ENCODE measurements around the gene KATNBL1. TPM values are rescaled to one million over a fixed set of nuclear protein-coding genes. Genes with fewer than 3 reads are reported as not detected.
"Not testable (repeated sequence)": the region's sequence is repeated elsewhere in the genome, so short reads cannot be mapped to it uniquely, and the experiment has no call there.

KATNBL1 gene
- total RNA-seq, 2 experiments from 2014 or later = 36.2 to 37.0 TPM

GRCh38 chr15:34217587-34218225, 7.8 kb upstream of the KATNBL1 start:
- H3K9me3 Mint-ChIP-seq = no peaks in the 10 kb centered on the region
- H3K27me3 Mint-ChIP-seq = no peaks in the 10 kb centered on the region
- no peak overlapping the region for H3K4me3 Mint-ChIP-seq
- H3K27ac Mint-ChIP-seq = no peak overlapping the region
- no peak for DNase-seq
- H3K4me1 Mint-ChIP-seq = no peaks in the 10 kb centered on the region
- no peaks in the 10 kb centered on the region for H3K36me3 Mint-ChIP-seq

DNA sequence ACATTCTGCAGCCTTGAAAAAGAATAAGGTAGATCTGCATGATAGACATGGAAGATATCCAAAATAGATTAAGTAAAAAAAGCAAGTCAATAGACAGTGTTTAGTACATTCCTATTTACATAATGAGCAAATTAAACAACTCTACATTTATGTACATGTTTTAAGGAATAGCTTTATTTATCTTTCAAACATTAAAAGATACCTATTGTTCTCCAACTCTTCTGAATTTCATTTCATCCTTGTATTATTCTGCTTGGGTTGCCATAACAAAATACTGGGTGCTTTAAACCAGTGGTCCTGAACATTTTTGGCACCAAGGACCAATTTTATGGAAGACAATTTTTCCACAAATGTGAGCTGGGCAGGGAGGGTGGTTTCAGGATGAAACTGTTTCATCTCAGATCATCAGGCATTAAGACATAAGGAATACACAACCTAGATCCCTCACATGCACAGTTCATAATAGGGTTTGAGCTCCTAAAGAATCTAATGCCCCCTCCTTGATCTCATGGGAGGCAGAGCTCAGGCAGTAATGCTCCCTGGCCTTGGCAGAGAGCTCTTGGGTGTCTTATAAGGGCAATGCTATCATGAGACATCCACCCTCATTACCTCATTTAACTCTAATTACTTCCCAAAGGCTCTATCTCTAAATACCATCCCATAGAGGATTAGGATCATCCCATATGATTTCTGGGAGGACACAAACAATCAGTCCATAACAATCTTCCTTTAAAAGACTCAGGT, 6.8 kb upstream of the KATNBL1 start:
- Mint-ChIP-seq H3K27me3 (no peaks in the 10 kb centered on the region), H3K27ac (no peak overlapping the region), H3K36me3 (no peaks in the 10 kb centered on the region), H3K4me3 (no peak overlapping the region), H3K4me1 (no peaks in the 10 kb centered on the region), H3K9me3 (no peaks in the 10 kb centered on the region)
- DNase-seq = no peak

DNA sequence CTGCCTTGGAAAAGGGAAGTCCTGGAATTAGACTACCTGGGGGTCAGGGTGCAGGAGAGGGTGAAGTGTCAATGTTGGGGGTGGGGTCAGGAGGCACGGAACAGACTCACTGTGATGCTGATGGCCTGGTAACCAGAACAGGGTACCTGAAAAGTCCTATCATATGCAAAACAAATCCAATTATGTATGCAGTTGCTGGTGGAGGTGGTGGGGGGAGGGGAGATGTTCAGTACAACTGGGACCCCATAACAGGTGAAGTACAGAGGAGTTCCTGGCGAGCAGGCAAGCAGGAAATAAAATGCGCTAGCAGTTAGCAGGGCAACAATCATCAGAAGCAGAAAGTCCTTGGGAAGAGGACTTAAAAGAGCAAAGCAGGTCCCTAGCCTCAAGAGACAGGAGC, 4.2 kb upstream of the KATNBL1 start:
- Mint-ChIP-seq H3K27ac (no peak overlapping the region), H3K4me3 (no peak overlapping the region), H3K4me1 (no peaks in the 10 kb centered on the region), H3K36me3 (no peaks in the 10 kb centered on the region), H3K9me3 (no peaks in the 10 kb centered on the region), H3K27me3 (no peaks in the 10 kb centered on the region)
- DNase-seq = no peak

GRCh38 chr15:34213690-34214089, 3.8 kb upstream of the KATNBL1 start:
- Mint-ChIP-seq H3K27ac (no peak overlapping the region), H3K27me3 (no peaks in the 10 kb centered on the region), H3K36me3 (no peaks in the 10 kb centered on the region), H3K9me3 (no peaks in the 10 kb centered on the region), H3K4me3 (no peak overlapping the region), H3K4me1 (peaks cover 2% of the 10 kb centered on the region)
- no peak for DNase-seq

DNA sequence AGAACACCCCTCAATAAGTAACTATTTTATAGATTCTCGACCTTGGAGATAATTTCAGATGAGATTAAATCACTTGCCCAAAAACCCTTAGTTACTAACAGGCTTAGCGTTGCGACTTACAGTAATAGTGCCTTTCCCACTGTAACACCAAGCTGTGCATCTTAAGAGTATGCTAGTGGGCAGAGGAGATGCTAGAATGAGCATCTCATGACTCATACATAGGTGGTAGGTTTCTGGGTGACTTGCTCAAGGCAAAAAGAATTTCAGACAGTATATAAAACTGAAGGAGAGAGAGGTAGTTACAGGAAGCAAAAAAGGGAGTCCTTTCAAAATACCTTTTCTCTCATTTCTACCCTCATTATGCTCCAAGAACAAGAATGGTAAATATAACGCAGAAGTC, 3.9 kb downstream of the KATNBL1 start:
- Mint-ChIP-seq H3K9me3 (no peaks in the 10 kb centered on the region), H3K36me3 (peaks cover 17% of the 10 kb centered on the region), H3K27ac (no peak overlapping the region), H3K27me3 (no peaks in the 10 kb centered on the region), H3K4me3 (no peak overlapping the region), H3K4me1 (peaks cover 28% of the 10 kb centered on the region)
- no peak for DNase-seq

DNA sequence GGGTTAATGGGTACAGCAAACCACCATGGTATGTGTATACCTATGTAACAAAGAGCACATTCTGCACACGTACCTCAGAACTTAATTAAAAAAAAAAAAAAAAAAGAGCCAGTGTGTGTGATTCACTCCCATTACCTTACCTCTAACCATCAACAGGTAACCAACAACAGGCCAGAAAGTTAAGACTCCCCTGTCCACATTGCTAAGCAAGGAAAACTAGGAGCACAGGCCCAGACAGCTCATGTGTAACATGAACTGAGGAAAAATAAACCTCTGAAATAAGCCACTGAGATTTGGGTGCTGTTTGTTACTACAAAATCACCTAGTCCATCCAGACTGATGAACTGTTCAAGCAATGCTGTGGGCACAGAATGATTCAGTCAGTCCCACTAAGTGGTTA, 6.0 kb downstream of the KATNBL1 start:
- no peak for DNase-seq
- Mint-ChIP-seq H3K9me3 (no peaks in the 10 kb centered on the region), H3K36me3 (peaks cover 33% of the 10 kb centered on the region), H3K27ac (no peak overlapping the region), H3K4me1 (peaks cover 33% of the 10 kb centered on the region), H3K27me3 (no peaks in the 10 kb centered on the region), H3K4me3 (no peak overlapping the region)

DNA sequence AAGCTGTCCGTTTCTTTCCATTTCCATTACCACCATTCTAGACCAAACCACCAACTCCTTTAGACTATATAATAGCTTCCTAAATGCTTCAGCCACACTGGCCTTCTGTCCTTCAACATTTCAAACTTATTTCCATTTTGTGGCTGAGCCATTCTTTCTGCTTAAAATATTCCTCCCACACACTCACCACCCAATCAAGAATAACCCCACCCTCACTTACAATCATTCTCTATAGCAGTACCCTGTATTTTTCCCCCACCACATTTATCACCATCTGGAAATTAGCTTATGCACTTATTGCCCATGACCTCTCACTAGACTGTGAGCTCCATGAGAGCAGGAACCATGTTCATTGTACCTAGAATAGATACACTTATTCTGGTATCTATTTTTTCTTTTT, 6.6 kb downstream of the KATNBL1 start:
- no peak overlapping the region for H3K4me3 Mint-ChIP-seq
- H3K27me3 Mint-ChIP-seq = no peaks in the 10 kb centered on the region
- H3K27ac Mint-ChIP-seq = no peak overlapping the region
- H3K36me3 Mint-ChIP-seq = peaks cover 33% of the 10 kb centered on the region
- no peak for DNase-seq
- no peaks in the 10 kb centered on the region for H3K9me3 Mint-ChIP-seq
- H3K4me1 Mint-ChIP-seq = peaks cover 29% of the 10 kb centered on the region

- H3K9me3 Mint-ChIP-seq, H3K36me3 Mint-ChIP-seq, H3K27ac Mint-ChIP-seq, DNase-seq, H3K27me3 Mint-ChIP-seq, H3K4me1 Mint-ChIP-seq, H3K4me3 Mint-ChIP-seq: not testable (repeated sequence)
These were observed 16.6 kb downstream of the KATNBL1 start for GRCh38 chr15:34193272-34193671.

DNA sequence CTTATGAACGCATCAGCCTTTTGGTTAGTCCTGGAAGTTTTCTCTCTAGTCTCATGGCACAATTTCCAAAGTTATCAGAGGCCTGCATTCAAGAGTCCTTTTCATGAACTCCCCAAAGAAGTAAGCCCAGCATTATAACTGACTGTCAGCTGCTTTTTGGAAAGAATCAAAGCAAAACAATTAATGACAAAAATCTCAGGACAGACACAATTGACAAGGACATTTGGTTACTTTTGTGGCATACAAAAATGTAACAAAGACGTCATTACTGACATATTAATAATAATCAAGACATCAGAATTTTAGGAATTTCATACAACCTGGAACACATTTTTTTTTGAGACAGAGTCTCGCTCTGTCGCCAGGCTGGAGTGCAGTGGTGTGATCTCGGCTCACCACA, 21.2 kb downstream of the KATNBL1 start:
- Mint-ChIP-seq H3K27ac (no peak overlapping the region), H3K4me3 (no peak overlapping the region), H3K27me3 (no peaks in the 10 kb centered on the region), H3K4me1 (peaks cover 9% of the 10 kb centered on the region), H3K36me3 (peaks cover 10% of the 10 kb centered on the region), H3K9me3 (no peaks in the 10 kb centered on the region)
- no peak for DNase-seq

- Mint-ChIP-seq H3K4me1 (peaks cover 9% of the 10 kb centered on the region), H3K27me3 (no peaks in the 10 kb centered on the region), H3K27ac (no peak overlapping the region), H3K4me3 (no peak overlapping the region), H3K9me3 (no peaks in the 10 kb centered on the region), H3K36me3 (peaks cover 10% of the 10 kb centered on the region)
- DNase-seq = no peak
These were observed 24.2 kb downstream of the KATNBL1 start for GRCh38 chr15:34185666-34186065.

DNA sequence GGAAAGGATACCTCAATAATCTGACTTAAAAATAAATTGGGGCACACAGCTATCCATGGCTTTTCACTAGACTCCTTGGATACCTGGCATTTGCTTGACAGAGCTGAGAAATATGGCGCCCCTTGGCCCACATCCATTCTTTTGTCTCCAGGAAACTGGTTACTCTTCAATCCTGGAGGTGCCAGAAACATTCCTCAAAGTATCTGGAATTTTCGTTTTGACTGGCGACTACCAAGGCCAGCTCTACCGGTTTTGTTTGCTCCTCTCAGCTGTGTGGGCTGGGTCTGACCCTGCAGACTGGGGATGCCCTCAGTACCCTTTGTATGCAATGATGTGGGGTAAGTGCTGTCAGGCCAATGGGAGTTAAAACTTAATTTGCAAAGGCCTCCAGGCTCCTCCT, 27.0 kb downstream of the KATNBL1 start:
- Mint-ChIP-seq H3K36me3 (peaks cover 17% of the 10 kb centered on the region), H3K27ac (no peak overlapping the region), H3K4me1 (peaks cover 9% of the 10 kb centered on the region), H3K9me3 (no peaks in the 10 kb centered on the region), H3K4me3 (no peak overlapping the region), H3K27me3 (no peaks in the 10 kb centered on the region)
- DNase-seq = no peak

GRCh38 chr15:34179234-34179633, 30.7 kb downstream of the KATNBL1 start:
- Mint-ChIP-seq H3K9me3 (peaks cover 6% of the 10 kb centered on the region), H3K27me3 (no peaks in the 10 kb centered on the region), H3K4me1 (peaks cover 7% of the 10 kb centered on the region), H3K36me3 (peaks cover 25% of the 10 kb centered on the region), H3K27ac (no peak overlapping the region), H3K4me3 (no peak overlapping the region)
- DNase-seq = no peak

DNA sequence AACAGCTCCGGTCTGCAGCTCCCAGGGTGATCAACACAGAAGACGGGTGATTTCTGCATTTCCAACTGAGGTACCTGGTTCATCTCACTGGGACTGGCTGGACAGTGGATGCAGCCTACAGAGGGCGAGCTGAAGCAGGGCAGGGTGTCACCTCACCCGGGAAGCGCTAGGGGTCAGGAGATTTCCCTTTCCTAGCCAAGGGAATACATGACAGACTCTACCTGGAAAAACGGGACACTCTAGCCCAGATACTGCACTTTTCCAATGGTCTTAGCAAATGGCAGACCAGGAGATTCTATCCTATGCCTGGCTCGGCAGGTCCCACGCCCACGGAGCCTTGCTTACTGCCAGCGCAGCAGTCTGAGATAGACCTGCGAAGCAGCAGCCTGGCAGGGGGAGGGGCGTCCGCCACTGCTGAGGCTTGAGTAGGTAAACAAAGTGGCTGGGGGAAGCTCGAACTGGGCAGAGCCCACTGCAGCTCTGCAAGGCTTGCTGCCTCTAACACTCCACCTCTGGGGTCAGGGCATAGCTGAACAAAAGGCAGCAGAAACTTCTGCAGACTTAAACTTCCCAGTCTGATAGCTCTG, 43.8 kb downstream of the KATNBL1 start:
- not testable (repeated sequence) for H3K4me1 Mint-ChIP-seq, H3K4me3 Mint-ChIP-seq, H3K27ac Mint-ChIP-seq, H3K27me3 Mint-ChIP-seq, DNase-seq
- Mint-ChIP-seq H3K9me3 (peaks cover 23% of the 10 kb centered on the region), H3K36me3 (peaks cover 76% of the 10 kb centered on the region)

DNA sequence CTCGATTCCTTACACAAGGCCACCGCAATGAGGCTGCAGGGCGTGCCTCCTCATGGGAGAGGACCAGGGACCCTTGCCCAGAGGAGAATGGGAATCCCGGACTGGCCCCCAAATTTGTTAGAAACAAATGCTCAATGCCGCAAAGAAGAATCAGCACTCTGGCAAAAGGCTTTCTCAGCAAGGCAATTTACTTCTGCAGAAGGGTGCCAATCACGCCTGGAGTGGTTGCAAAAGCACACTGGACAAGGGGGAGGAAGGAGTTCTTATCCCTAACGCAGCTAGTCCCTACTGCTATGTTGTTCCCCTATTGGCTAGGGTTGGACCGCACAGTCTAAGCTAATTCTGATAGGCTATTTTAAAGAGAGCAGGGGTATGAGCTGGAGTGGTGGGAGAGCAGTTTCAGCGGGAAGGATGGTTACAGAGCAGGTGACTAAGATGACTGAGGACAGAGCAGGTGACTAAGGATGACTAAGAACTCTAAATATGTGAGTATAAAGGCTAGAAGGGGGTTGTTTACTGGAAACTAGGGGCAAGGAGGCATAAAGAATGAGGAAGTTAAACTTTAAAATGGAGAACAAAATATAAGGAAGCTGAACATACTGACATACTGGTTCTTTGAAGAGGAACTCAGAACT, 48.5 kb downstream of the KATNBL1 start:
- peaks cover 22% of the 10 kb centered on the region for H3K9me3 Mint-ChIP-seq
- peak overlapping the region; percentile 26 for H3K27ac Mint-ChIP-seq
- no peak overlapping the region for H3K4me3 Mint-ChIP-seq
- peaks cover 83% of the 10 kb centered on the region for H3K36me3 Mint-ChIP-seq
- no peaks in the 10 kb centered on the region for H3K27me3 Mint-ChIP-seq
- H3K4me1 Mint-ChIP-seq = no peaks in the 10 kb centered on the region
- DNase-seq = no peak

GRCh38 chr15:34160735-34161134, 49.2 kb downstream of the KATNBL1 start:
- DNase-seq = no peak
- H3K9me3 Mint-ChIP-seq = peaks cover 28% of the 10 kb centered on the region
- H3K4me3 Mint-ChIP-seq = no peak overlapping the region
- no peaks in the 10 kb centered on the region for H3K4me1 Mint-ChIP-seq
- H3K27ac Mint-ChIP-seq = no peak overlapping the region
- no peaks in the 10 kb centered on the region for H3K27me3 Mint-ChIP-seq
- H3K36me3 Mint-ChIP-seq = peaks cover 88% of the 10 kb centered on the region
